GM18861 (cell line): ENCODE measurements around the gene CPT1B.
"Not testable (repeated sequence)": the region's sequence is repeated elsewhere in the genome, so short reads cannot be mapped to it uniquely, and the experiment has no call there.

Experiments
- ATAC-seq: cut with Tn5 transposase; IDR thresholded peaks from one replicate; pipeline ENCODE4 v1.9.1; 2021; ENCODE audit not compliant: unreplicated experiment

The CPT1B gene

GRCh38 chr22:50577987-50578775 is at the start of gene CPT1B:
Gene CPT1B (minus strand): TSS chr22:50578427. CDS start chr22:50577915, 512 bp downstream.
- ATAC-seq: no peak

- ATAC-seq: no peak
These were observed 48.8 kb upstream of the CPT1B start for GRCh38 chr22:50626850-50627641.

GRCh38 chr22:50626314-50626849 is 48.2 kb upstream of the CPT1B start:
- no peak for ATAC-seq

GRCh38 chr22:50625568-50626313 is 47.5 kb upstream of the CPT1B start:
- ATAC-seq: no peak

GRCh38 chr22:50625131-50625567 is 46.9 kb upstream of the CPT1B start:
- ATAC-seq: no peak

- no peak for ATAC-seq
These were observed 46.3 kb upstream of the CPT1B start for GRCh38 chr22:50624347-50625130.

- no peak for ATAC-seq
These were observed 44.6 kb upstream of the CPT1B start for GRCh38 chr22:50622723-50623327.

- no peak for ATAC-seq
These were observed 43.9 kb upstream of the CPT1B start for GRCh38 chr22:50621948-50622722.

- ATAC-seq: peak; percentile 32
These were observed 43.2 kb upstream of the CPT1B start for GRCh38 chr22:50621356-50621880.

GRCh38 chr22:50620593-50621355 is 42.5 kb upstream of the CPT1B start:
- ATAC-seq: peak; percentile 32

GRCh38 chr22:50614296-50614695 is 36.1 kb upstream of the CPT1B start:
- ATAC-seq: not testable (repeated sequence)

- ATAC-seq: no peak
These were observed 35.2 kb upstream of the CPT1B start for GRCh38 chr22:50613291-50613981.

- no peak for ATAC-seq
These were observed 34.4 kb upstream of the CPT1B start for GRCh38 chr22:50612528-50613221.

- no peak for ATAC-seq
These were observed 33.9 kb upstream of the CPT1B start for GRCh38 chr22:50612168-50612527.

GRCh38 chr22:50611341-50612060 is 33.3 kb upstream of the CPT1B start:
- ATAC-seq: no peak

- no peak for ATAC-seq
These were observed 32.4 kb upstream of the CPT1B start for GRCh38 chr22:50610581-50610980.
